Endothelial cell of umbilical vein (primary cell): ENCODE data around the gene AGRP.

ENCODE experiments used
- EZH2 ChIP-seq: IDR thresholded peaks from 2 replicates; pipeline ENCODE4 v1.6.1; 2012; ENCODE audit warnings: borderline replicate concordance, low read depth, mild to moderate bottlenecking, moderate library complexity, low read length, inconsistent platforms; ENCODE audit not compliant: severe bottlenecking
- MYC ChIP-seq: IDR thresholded peaks from one replicate; pipeline ENCODE4 v1.6.1; 2011; ENCODE audit warnings: mild to moderate bottlenecking, low read depth, low read length
- POLR2AphosphoS5 ChIP-seq: IDR thresholded peaks from 2 replicates; pipeline ENCODE4 v1.6.1; 2012; ENCODE audit warnings: low read depth, mild to moderate bottlenecking, control low read depth, low read length, moderate library complexity; ENCODE audit not compliant: insufficient read depth
- TF ChIP-seq, protein P1 (sequence below), 2 donors: IDR thresholded peaks; 1 replicate in 1 of 2; 2 replicates in 1 of 2; pipeline ENCODE4 v1.5.1; 2011; ENCODE audit warnings: low read length in 2 of 2, mild to moderate bottlenecking in 2 of 2, moderate library complexity in 2 of 2, control low read depth in 1 of 2, inconsistent platforms in 1 of 2, low read depth in 1 of 2; ENCODE audit not compliant: insufficient read depth in 1 of 2; ENCODE audit errors: extremely low read depth in 1 of 2

DNA sequence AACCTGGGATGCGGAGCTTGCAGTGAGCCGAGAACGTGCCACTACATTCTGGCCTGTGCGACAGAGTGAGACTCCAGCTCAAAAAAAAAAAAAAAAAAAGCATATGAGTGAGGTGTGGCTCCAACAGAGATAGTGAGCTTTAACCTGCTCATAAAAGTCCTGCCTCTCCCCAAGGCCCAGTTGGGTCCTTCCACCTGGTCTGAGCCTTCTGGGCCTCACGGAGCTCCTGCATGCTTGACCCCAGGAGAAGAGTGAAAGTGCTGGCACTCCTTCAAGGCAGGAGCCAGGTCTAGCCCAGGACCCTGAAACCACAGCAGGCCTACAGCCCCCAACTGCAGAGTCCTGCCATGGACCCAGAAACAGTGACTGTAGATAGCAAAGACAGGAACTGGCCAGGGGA lies 34.8 kb downstream of the AGRP start:
- TF ChIP-seq, protein P1, sequence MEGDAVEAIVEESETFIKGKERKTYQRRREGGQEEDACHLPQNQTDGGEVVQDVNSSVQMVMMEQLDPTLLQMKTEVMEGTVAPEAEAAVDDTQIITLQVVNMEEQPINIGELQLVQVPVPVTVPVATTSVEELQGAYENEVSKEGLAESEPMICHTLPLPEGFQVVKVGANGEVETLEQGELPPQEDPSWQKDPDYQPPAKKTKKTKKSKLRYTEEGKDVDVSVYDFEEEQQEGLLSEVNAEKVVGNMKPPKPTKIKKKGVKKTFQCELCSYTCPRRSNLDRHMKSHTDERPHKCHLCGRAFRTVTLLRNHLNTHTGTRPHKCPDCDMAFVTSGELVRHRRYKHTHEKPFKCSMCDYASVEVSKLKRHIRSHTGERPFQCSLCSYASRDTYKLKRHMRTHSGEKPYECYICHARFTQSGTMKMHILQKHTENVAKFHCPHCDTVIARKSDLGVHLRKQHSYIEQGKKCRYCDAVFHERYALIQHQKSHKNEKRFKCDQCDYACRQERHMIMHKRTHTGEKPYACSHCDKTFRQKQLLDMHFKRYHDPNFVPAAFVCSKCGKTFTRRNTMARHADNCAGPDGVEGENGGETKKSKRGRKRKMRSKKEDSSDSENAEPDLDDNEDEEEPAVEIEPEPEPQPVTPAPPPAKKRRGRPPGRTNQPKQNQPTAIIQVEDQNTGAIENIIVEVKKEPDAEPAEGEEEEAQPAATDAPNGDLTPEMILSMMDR (IDR thresholded peaks at IDR 0.05; ENCODE audit: extremely low read depth in 1 of 2, insufficient read depth in 1 of 2, low read depth in 1 of 2, low read length in 2 of 2) = no peak
- TF ChIP-seq POLR2AphosphoS5 = no peak
- no peak for TF ChIP-seq MYC
- no peak for TF ChIP-seq EZH2
